Suprapubic skin (tissue), 4 donors: ENCODE measurements around the gene OCLN. TPM values are rescaled to one million over a fixed set of nuclear protein-coding genes. Genes with fewer than 3 reads are reported as not detected.

Experiments used
- DNase-seq, 2 donors: peaks; one replicate each; pipeline ENCODE4 v3.0.0-alpha.2; 2019; ENCODE audit warnings: low spot score in 2 of 2
- H3K27ac ChIP-seq: fragments of 200-600 bp; sonication (generic); one replicate; pipeline ENCODE4 v1.5.1; 2019
- H3K27me3 ChIP-seq: fragments of 200-600 bp; sonication (generic); one replicate; pipeline ENCODE4 v1.5.1; 2019
- H3K36me3 ChIP-seq: fragments of 200-600 bp; sonication (generic); one replicate; pipeline ENCODE4 v1.5.1; 2019
- H3K4me1 ChIP-seq: fragments of 200-600 bp; sonication (generic); one replicate; pipeline ENCODE4 v1.5.1; 2019
- H3K4me3 ChIP-seq: fragments of 200-600 bp; sonication (generic); one replicate; pipeline ENCODE4 v1.5.1; 2019; ENCODE audit warnings: mild to moderate bottlenecking
- H3K9me3 ChIP-seq: fragments of 200-600 bp; sonication (generic); one replicate; pipeline ENCODE4 v1.5.1; 2019
- CTCF ChIP-seq, 2 donors: fragments of 200-600 bp in 1 of 2; fragments of 450-650 bp in 1 of 2; sonication (generic) in 1 of 2; IDR thresholded peaks; one replicate each; pipeline ENCODE4 v1.5.1; 2016 to 2019; ENCODE audit warnings: antibody characterized with exemption in 2 of 2, mild to moderate bottlenecking in 1 of 2, moderate library complexity in 1 of 2
- EP300 ChIP-seq: sonication (generic); formaldehyde crosslinking; IDR thresholded peaks from one replicate; pipeline ENCODE4 v1.6.1; 2017; ENCODE audit warnings: antibody characterized with exemption
- POLR2A ChIP-seq, 2 donors: fragments of 450-650 bp; IDR thresholded peaks; one replicate each; pipeline ENCODE4 v1.6.1; 2017; ENCODE audit warnings: antibody characterized with exemption in 2 of 2, mild to moderate bottlenecking in 2 of 2, moderate library complexity in 2 of 2
- POLR2AphosphoS5 ChIP-seq, 3 donors: sonication (generic); formaldehyde crosslinking; IDR thresholded peaks; one replicate each; pipeline ENCODE4 v1.6.1; 2017; ENCODE audit warnings: antibody characterized with exemption in 3 of 3
- WGBS: methylation state at CpG from one replicate; pipeline ENCODE4 v1.1.5; 2018; 5-methylcytosine and 5-hydroxymethylcytosine counted together
- total RNA-seq, 4 donors: library from RNA; depleted of rRNA; stranded (reverse); fragments of >200 nt; gene quantifications; one replicate each; pipeline ENCODE4 v1.1.0, GENCODE V29; 2016

The OCLN gene
- total RNA-seq, 4 donors from 2014 or later = 31.4 to 56.9 (median 45.4) TPM

- H3K36me3 ChIP-seq = no peaks in the 10 kb centered on the region
- H3K4me3 ChIP-seq = no peak overlapping the region
- WGBS = 51% methylated on average over 7 of the region's 7 CpGs
- H3K27ac ChIP-seq = no peak overlapping the region
- no peaks in the 10 kb centered on the region for H3K9me3 ChIP-seq
- TF ChIP-seq POLR2AphosphoS5 (IDR thresholded peaks at IDR 0.05) (no peak), CTCF (IDR thresholded peaks at IDR 0.05) (no peak), POLR2A (IDR thresholded peaks at IDR 0.05) (no peak), EP300 (no peak)
- H3K27me3 ChIP-seq = no peaks in the 10 kb centered on the region
- DNase-seq = no peak
- peaks cover 7% of the 10 kb centered on the region for H3K4me1 ChIP-seq
Observed at GRCh38 chr5:69502767-69503488, 10.3 kb downstream of the OCLN start.

GRCh38 chr5:69504036-69504435, 11.4 kb downstream of the OCLN start:
- H3K27me3 ChIP-seq = no peaks in the 10 kb centered on the region
- DNase-seq = no peak
- TF ChIP-seq POLR2A (IDR thresholded peaks at IDR 0.05) (no peak), EP300 (no peak), CTCF (IDR thresholded peaks at IDR 0.05) (no peak), POLR2AphosphoS5 (IDR thresholded peaks at IDR 0.05) (no peak)
- H3K36me3 ChIP-seq = no peaks in the 10 kb centered on the region
- WGBS = 91% methylated on average over 2 of the region's 2 CpGs
- H3K4me1 ChIP-seq = peaks cover 7% of the 10 kb centered on the region
- no peaks in the 10 kb centered on the region for H3K9me3 ChIP-seq
- H3K27ac ChIP-seq = no peak overlapping the region
- no peak overlapping the region for H3K4me3 ChIP-seq

- no peaks in the 10 kb centered on the region for H3K36me3 ChIP-seq
- H3K9me3 ChIP-seq = no peaks in the 10 kb centered on the region
- no peak overlapping the region for H3K27ac ChIP-seq
- no peak overlapping the region for H3K4me3 ChIP-seq
- DNase-seq = no peak
- TF ChIP-seq POLR2AphosphoS5 (IDR thresholded peaks at IDR 0.05) (no peak), EP300 (no peak), CTCF (IDR thresholded peaks at IDR 0.05) (no peak), POLR2A (IDR thresholded peaks at IDR 0.05) (no peak)
- WGBS = 97% methylated on average over 1 of the region's 1 CpG
- H3K4me1 ChIP-seq = peaks cover 7% of the 10 kb centered on the region
- no peaks in the 10 kb centered on the region for H3K27me3 ChIP-seq
Observed at GRCh38 chr5:69505306-69505705, 12.7 kb downstream of the OCLN start.

- no peak overlapping the region for H3K4me3 ChIP-seq
- no peaks in the 10 kb centered on the region for H3K27me3 ChIP-seq
- 97% methylated on average over 6 of the region's 6 CpGs for WGBS
- no peaks in the 10 kb centered on the region for H3K4me1 ChIP-seq
- DNase-seq = no peak
- TF ChIP-seq POLR2AphosphoS5 (IDR thresholded peaks at IDR 0.05) = no peak
- H3K9me3 ChIP-seq = no peaks in the 10 kb centered on the region
- H3K36me3 ChIP-seq = no peaks in the 10 kb centered on the region
- no peak overlapping the region for H3K27ac ChIP-seq
Observed at GRCh38 chr5:69509212-69509611, 16.6 kb downstream of the OCLN start.

- no peak overlapping the region for H3K4me3 ChIP-seq
Observed at GRCh38 chr5:69510694-69511093, 18.1 kb downstream of the OCLN start.

More at GRCh38 chr5:69510694-69511093, 18.1 kb downstream of the OCLN start:
- 87% methylated on average over 2 of the region's 2 CpGs for WGBS
- no peaks in the 10 kb centered on the region for H3K27me3 ChIP-seq
- DNase-seq = no peak
- H3K9me3 ChIP-seq = no peaks in the 10 kb centered on the region
- no peaks in the 10 kb centered on the region for H3K4me1 ChIP-seq
- no peak overlapping the region for H3K27ac ChIP-seq
- H3K36me3 ChIP-seq = no peaks in the 10 kb centered on the region
- no peak for TF ChIP-seq POLR2A (IDR thresholded peaks at IDR 0.05)
- no peak for TF ChIP-seq POLR2AphosphoS5 (IDR thresholded peaks at IDR 0.05)
- TF ChIP-seq CTCF (IDR thresholded peaks at IDR 0.05) = no peak
- TF ChIP-seq EP300 = no peak
